Cardiac muscle cell (in vitro differentiated cells and primary cell): ENCODE measurements around the gene PNMA8A. TPM values are rescaled to one million over a fixed set of nuclear protein-coding genes. Genes with fewer than 3 reads are reported as not detected.
"Not testable (repeated sequence)": the region's sequence is repeated elsewhere in the genome, so short reads cannot be mapped to it uniquely, and the experiment has no call there.

Experiments used
- DNase-seq, 2 donors: peaks; one replicate each; pipeline versions ENCODE4 v3.0.0 to v3.0.0-alpha.2; 2010 to 2017; ENCODE audit warnings: low read depth in 1 of 2, low spot score in 1 of 2
- H3K27ac ChIP-seq: fragments of 200-600 bp; sonication (generic); 2 replicates; pipeline ENCODE4 v1.5.1; 2016
- H3K27me3 ChIP-seq: fragments of 200-600 bp; sonication (generic); 2 replicates; pipeline ENCODE4 v1.6.0; 2016; ENCODE audit warnings: control low read depth
- H3K36me3 ChIP-seq: fragments of 200-600 bp; sonication (generic); 2 replicates; pipeline ENCODE4 v1.5.1; 2016; ENCODE audit warnings: control low read depth
- H3K4me1 ChIP-seq: fragments of 200-600 bp; sonication (generic); 2 replicates; pipeline ENCODE4 v1.8.1; 2017; ENCODE audit warnings: low read depth, mild to moderate bottlenecking, mixed run types
- H3K4me3 ChIP-seq: fragments of 200-600 bp; sonication (generic); 2 replicates; pipeline ENCODE4 v1.5.1; 2016; ENCODE audit warnings: mild to moderate bottlenecking
- H3K9me3 ChIP-seq: fragments of 200-600 bp; sonication (generic); 2 replicates; pipeline ENCODE4 v1.5.1; 2017; ENCODE audit warnings: low read depth, mild to moderate bottlenecking, control low read depth
- polyA plus RNA-seq: library from polyadenylated mRNA; unstranded; fragments of >200 nt; fragmentation: Nextera tagmentation; extraction: Ambion mirVana; gene quantifications from 2 replicates; pipeline ENCODE4 v1.2.1, GENCODE V29; 2016
- total RNA-seq: library from RNA; depleted of rRNA; stranded (reverse); fragments of >200 nt; gene quantifications from 2 replicates; pipeline ENCODE4 v1.2.3, GENCODE V29; 2016
- TF ChIP-seq, protein P1 (sequence below): IDR thresholded peaks from 2 replicates; pipeline ENCODE4 v1.5.1; 2012; ENCODE audit warnings: low read depth, mild to moderate bottlenecking, low read length

Gene PNMA8A
- total and polyA plus RNA-seq, 2 experiments from 2014 or later = 38.3 to 67.8 TPM

DNA sequence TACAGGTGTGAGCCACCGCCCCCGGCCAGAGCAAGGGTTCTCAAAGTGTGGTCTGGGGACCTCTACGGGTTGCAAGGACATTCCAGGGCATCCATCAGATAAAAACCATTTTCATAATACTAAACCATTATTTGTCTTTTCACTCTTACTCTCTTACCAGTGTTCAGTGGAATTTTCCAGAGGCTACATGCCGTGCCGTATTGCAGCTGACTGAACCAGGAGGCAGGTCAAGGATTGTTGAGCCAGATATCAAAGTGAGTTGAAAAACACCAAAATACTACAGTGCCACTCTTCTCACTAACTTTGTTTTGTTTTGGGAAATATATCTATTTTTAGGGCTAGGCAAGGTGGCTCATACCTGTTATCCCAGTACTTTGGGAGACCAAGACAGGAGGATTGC, 31.5 kb upstream of the PNMA8A start:
- Histone ChIP-seq H3K4me1 (no peaks in the 10 kb centered on the region), H3K9me3 (no peaks in the 10 kb centered on the region), H3K27ac (no peak overlapping the region), H3K4me3 (no peak overlapping the region), H3K27me3 (no peaks in the 10 kb centered on the region), H3K36me3 (no peaks in the 10 kb centered on the region)
- DNase-seq = no peak
- TF ChIP-seq, protein P1, sequence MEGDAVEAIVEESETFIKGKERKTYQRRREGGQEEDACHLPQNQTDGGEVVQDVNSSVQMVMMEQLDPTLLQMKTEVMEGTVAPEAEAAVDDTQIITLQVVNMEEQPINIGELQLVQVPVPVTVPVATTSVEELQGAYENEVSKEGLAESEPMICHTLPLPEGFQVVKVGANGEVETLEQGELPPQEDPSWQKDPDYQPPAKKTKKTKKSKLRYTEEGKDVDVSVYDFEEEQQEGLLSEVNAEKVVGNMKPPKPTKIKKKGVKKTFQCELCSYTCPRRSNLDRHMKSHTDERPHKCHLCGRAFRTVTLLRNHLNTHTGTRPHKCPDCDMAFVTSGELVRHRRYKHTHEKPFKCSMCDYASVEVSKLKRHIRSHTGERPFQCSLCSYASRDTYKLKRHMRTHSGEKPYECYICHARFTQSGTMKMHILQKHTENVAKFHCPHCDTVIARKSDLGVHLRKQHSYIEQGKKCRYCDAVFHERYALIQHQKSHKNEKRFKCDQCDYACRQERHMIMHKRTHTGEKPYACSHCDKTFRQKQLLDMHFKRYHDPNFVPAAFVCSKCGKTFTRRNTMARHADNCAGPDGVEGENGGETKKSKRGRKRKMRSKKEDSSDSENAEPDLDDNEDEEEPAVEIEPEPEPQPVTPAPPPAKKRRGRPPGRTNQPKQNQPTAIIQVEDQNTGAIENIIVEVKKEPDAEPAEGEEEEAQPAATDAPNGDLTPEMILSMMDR = no peak

DNA sequence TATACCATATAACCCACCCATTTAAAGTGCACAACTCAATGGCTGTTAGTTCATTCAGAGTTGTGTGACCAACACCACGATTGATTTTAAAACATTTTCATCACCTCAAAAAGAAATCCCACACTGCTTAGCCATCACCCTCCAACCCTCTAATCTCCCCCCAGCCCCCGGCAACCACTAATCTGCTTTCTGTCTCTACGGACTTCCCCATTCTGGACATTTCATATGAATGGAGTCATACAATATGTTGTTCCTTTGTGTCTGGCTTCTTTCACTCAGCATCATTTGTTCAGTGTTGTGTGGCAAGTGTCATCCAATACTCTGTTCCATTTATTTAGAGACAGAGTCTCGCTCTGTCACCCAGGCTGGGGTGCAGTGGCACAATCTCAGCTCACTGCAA, 28.3 kb upstream of the PNMA8A start:
- TF ChIP-seq, protein P1 = no peak
- Histone ChIP-seq H3K4me3 (no peak overlapping the region), H3K27me3 (no peaks in the 10 kb centered on the region), H3K27ac (no peak overlapping the region), H3K36me3 (no peaks in the 10 kb centered on the region), H3K9me3 (no peaks in the 10 kb centered on the region), H3K4me1 (no peaks in the 10 kb centered on the region)
- no peak for DNase-seq

DNA sequence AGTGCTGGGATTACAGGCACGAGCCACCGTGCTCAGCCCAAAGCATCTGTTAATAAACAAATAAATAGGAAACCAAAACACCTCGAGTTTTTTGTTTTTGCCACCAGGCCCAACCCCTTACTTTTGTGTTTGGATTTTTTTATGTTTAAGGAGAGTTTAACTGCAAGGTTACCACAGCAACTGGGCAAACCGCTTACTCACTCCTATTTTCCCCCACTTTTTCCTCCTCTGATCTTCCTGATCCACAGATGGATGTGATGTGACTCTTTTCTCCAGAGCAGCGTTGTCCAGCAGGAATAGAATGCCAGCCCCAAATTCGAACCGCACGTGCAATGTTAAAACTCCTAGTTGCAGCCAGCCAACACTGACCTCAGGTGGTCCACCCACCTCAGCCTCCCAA, 26.4 kb upstream of the PNMA8A start:
- peaks cover 6% of the 10 kb centered on the region for H3K4me1 ChIP-seq
- H3K27me3 ChIP-seq = no peaks in the 10 kb centered on the region
- H3K36me3 ChIP-seq = no peaks in the 10 kb centered on the region
- no peak for DNase-seq
- no peak overlapping the region for H3K4me3 ChIP-seq
- TF ChIP-seq, protein P1 = no peak
- H3K27ac ChIP-seq = no peak overlapping the region
- no peaks in the 10 kb centered on the region for H3K9me3 ChIP-seq

DNA sequence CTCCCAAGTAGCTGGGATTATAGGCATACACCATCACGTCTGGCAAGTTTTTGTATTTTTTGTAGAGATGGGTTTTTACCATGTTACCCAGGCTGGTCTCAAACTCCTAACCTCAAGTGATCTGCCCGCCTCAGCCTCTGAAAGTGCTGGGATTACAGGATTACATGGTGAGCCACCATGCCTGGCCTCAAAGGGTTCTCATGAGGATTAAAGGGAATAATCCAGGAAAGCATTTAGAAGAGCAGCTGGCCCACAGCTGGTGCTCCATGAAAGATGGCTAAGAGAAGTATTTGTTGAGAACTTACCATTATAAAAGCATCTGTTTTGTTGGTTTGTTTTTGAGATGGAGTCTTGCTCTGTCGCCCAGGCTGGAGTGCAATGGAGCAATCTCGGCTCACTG, 25.5 kb upstream of the PNMA8A start:
- not testable (repeated sequence) for H3K36me3 ChIP-seq, H3K27me3 ChIP-seq, DNase-seq, H3K9me3 ChIP-seq, H3K4me1 ChIP-seq, H3K27ac ChIP-seq, H3K4me3 ChIP-seq

DNA sequence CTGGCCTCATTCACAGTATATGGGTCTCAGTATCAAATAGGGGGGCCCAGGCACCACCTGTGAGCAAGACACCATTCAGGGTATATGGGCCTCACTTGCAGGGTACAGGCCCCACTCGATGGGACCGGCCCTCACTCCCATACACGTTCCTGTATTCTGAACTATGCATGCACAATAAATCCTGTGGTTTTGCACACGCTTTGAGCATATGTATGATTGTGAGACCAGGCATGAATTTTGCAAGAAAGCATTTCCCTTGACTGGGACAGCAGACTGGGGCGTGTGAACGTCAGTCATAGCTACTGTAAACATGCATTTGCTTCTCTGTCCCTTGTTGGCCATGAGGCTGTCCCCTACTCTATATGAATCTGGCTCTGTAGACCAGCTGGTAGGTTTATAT, 24.9 kb upstream of the PNMA8A start:
- peaks cover 6% of the 10 kb centered on the region for H3K4me1 ChIP-seq
- H3K27ac ChIP-seq = no peak overlapping the region
- H3K27me3 ChIP-seq = peaks cover under 1% of the 10 kb centered on the region
- H3K4me3 ChIP-seq = no peak overlapping the region
- no peak for DNase-seq
- no peaks in the 10 kb centered on the region for H3K9me3 ChIP-seq
- TF ChIP-seq, protein P1 = no peak
- H3K36me3 ChIP-seq = no peaks in the 10 kb centered on the region

DNA sequence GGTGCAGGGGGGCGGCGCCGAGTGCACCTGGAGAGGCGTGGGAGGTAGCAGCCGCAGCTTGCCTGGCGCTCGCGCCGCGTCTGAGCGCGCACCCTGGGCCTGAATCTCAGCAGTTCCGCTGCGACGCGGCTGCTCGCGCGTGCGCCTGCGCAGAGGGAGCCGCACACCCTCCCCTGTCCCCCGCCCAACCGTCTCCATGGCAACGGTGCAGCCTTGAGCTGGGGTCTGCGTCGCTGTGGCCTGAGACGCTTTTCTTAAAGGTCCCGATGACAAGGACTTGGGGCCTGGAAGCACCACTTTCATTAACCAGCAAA, 24.4 kb upstream of the PNMA8A start, which contains the start of gene PNMA8B:
Gene PNMA8B (minus strand): TSS at position 82 of the 314 bp plus-strand sequence. CDS start 402 bp downstream, outside the sequence.
- no peaks in the 10 kb centered on the region for H3K9me3 ChIP-seq
- no peak within 1 kb of the TSS for H3K27ac ChIP-seq
- H3K36me3 ChIP-seq = no peaks in the 10 kb centered on the region
- TF ChIP-seq, protein P1 = no peak
- peak; percentile 71 to 96 for DNase-seq
- peaks cover 6% of the 10 kb centered on the region for H3K27me3 ChIP-seq
- H3K4me1 ChIP-seq = peaks cover 6% of the 10 kb centered on the region
- H3K4me3 ChIP-seq = peak within 1 kb of the TSS; percentile 38
